K562 (cell line): Measurements from ENCODE around the gene BUB3. TPM values are rescaled to one million over a fixed set of nuclear protein-coding genes. Genes with fewer than 3 reads are reported as not detected.
A peak's percentile ranks its signal among the peaks of the same experiment; 100 is the strongest.

Experiments used
- HDAC3 ChIP-seq: fragments of 450-650 bp; IDR thresholded peaks from 2 replicates; pipeline ENCODE4 v1.6.1; 2018; ENCODE audit warnings: borderline replicate concordance, mild to moderate bottlenecking, moderate library complexity; ENCODE audit not compliant: partially characterized antibody
- HNRNPLL ChIP-seq: fragments of 200-400 bp; formaldehyde crosslinking; IDR thresholded peaks from 2 replicates; pipeline ENCODE4 v1.6.1; 2017; ENCODE audit warnings: low read length, low read depth, mild to moderate bottlenecking; ENCODE audit not compliant: poor library complexity, severe bottlenecking
- PCBP1 ChIP-seq: fragments of 200-400 bp; formaldehyde crosslinking; IDR thresholded peaks from 2 replicates; pipeline ENCODE4 v1.6.1; 2018; ENCODE audit warnings: mild to moderate bottlenecking, low read depth, low read length; ENCODE audit not compliant: poor library complexity, severe bottlenecking
- RBM15 ChIP-seq: fragments of 200-400 bp; formaldehyde crosslinking; IDR thresholded peaks from 2 replicates; pipeline ENCODE4 v1.6.1; 2018; ENCODE audit warnings: mild to moderate bottlenecking, low read length, moderate library complexity; ENCODE audit not compliant: insufficient read depth
- SMAD1 ChIP-seq: fragments of 150-350 bp; IDR thresholded peaks from 2 replicates; pipeline ENCODE4 v1.6.1; 2014; ENCODE audit warnings: low read length, low read depth; ENCODE audit not compliant: partially characterized antibody
- SUPT5H ChIP-seq: fragments of 450-650 bp; IDR thresholded peaks from 2 replicates; pipeline ENCODE4 v1.6.1; 2016
- ZNF121 ChIP-seq: sonication (generic); formaldehyde crosslinking; conservative IDR thresholded peaks from 2 replicates; pipeline ENCODE4 v1.8.0; 2022; ENCODE audit warnings: missing genetic modification reagents
- ZNF197 ChIP-seq: fragments of 200-800 bp; sonication (Bioruptor generic); IDR thresholded peaks from 2 replicates; pipeline ENCODE4 v1.6.1; 2016; ENCODE audit warnings: low read depth, missing genetic modification characterization, missing compliant biosample characterization
- ZNF41 ChIP-seq: fragments of 250-450 bp; sonication (Bioruptor Pico); conservative IDR thresholded peaks from 2 replicates; pipeline ENCODE4 v1.4.0; 2020; ENCODE audit warnings: mild to moderate bottlenecking
- ZNF561 ChIP-seq: fragments of 450-650 bp; formaldehyde crosslinking; conservative IDR thresholded peaks from 2 replicates; pipeline ENCODE4 v1.4.0; 2020; ENCODE audit warnings: mild to moderate bottlenecking, moderate library complexity
- ZNF75A ChIP-seq: fragments of 450-650 bp; formaldehyde crosslinking; IDR thresholded peaks from 2 replicates; pipeline ENCODE4 v1.4.0; 2020; ENCODE audit warnings: mild to moderate bottlenecking
- polyA plus RNA-seq, 8 experiments: library from polyadenylated mRNA; depleted of rRNA in 4 of 8; stranded (reverse) in 5 of 8; unstranded in 3 of 8; fragments of >200 nt; fragmentation: Nextera tagmentation in 2 of 8; fragmentation: Illumina TruSeq in 1 of 8; extraction: Ambion mirVana in 2 of 8; extraction: Trizol in 1 of 8; gene quantifications; 2 replicates each; pipeline versions ENCODE4 v1.2.1 to v1.2.3, GENCODE V29; 2011 to 2014; ENCODE audit warnings: inconsistent platforms in 1 of 8, missing spikeins in 1 of 8
- total RNA-seq, 7 experiments: library from RNA; depleted of rRNA in 6 of 7; stranded (reverse); fragments of >200 nt in 6 of 7; fragmentation: Illumina TruSeq in 2 of 7; extraction: Trizol in 2 of 7; gene quantifications; 2 replicates each; pipeline versions ENCODE4 v1.2.1 to v1.2.3, GENCODE V29; 2011 to 2021; ENCODE audit warnings: low replicate concordance in 1 of 7
- TF ChIP-seq, protein P1 (sequence below), 2 experiments: fragments of 450-650 bp; formaldehyde crosslinking in 1 of 2; IDR thresholded peaks; 2 replicates each; pipeline versions ENCODE4 v1.4.0 to v1.6.1; 2014 to 2020; ENCODE audit warnings: mild to moderate bottlenecking in 2 of 2, borderline replicate concordance in 1 of 2, low read depth in 1 of 2
- TF ChIP-seq, protein P2 (sequence below): fragments of 250-450 bp; sonication (Bioruptor Pico); IDR thresholded peaks from 2 replicates; pipeline ENCODE4 v1.5.0; 2020; ENCODE audit warnings: mild to moderate bottlenecking
- TF ChIP-seq, protein P3 (sequence below): IDR thresholded peaks from 3 replicates; pipeline ENCODE4 v1.6.1; 2011; ENCODE audit warnings: borderline replicate concordance, mild to moderate bottlenecking, moderate library complexity; ENCODE audit not compliant: insufficient read length; ENCODE audit errors: extremely low read depth

BUB3 gene
- total and polyA plus RNA-seq, 9 of the 15 experiments (the other 6 are each of a cell fraction or from before 2014, with no cell fraction given): 167 to 761 (median 225) TPM

DNA sequence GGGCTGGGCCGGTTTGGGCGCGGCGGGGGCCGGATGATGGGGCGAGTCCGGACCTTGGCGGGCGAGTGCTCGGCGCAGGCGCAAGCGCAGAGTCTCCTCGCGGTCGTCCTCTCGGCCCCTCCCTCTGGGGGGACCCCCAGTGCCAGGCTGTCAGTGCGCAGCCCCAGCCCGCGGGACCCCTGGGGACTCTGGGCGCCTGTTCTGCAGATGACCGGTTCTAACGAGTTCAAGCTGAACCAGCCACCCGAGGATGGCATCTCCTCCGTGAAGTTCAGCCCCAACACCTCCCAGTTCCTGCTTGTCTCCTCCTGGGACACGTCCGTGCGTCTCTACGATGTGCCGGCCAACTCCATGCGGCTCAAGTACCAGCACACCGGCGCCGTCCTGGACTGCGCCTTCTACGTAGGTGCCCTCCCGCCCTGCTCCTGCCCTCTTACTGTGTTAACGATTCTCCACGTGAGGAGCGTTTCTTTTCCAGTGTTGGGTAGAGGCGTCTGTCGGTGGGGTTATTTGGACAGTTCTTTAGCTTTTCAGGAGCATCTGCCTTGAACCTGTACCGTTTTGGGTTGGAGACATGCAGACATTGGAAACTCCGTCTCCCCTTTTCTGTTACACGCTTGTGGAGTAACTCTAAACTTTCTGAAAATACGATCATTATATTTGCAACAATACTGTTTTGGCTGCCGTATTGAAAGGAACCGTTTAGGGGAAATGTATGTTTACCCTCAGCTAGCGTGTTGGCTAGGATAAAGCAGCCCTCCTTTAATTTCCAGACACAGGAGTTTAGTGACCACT, 706 bp downstream of the BUB3 start (continued):
- TF ChIP-seq, protein P1, sequence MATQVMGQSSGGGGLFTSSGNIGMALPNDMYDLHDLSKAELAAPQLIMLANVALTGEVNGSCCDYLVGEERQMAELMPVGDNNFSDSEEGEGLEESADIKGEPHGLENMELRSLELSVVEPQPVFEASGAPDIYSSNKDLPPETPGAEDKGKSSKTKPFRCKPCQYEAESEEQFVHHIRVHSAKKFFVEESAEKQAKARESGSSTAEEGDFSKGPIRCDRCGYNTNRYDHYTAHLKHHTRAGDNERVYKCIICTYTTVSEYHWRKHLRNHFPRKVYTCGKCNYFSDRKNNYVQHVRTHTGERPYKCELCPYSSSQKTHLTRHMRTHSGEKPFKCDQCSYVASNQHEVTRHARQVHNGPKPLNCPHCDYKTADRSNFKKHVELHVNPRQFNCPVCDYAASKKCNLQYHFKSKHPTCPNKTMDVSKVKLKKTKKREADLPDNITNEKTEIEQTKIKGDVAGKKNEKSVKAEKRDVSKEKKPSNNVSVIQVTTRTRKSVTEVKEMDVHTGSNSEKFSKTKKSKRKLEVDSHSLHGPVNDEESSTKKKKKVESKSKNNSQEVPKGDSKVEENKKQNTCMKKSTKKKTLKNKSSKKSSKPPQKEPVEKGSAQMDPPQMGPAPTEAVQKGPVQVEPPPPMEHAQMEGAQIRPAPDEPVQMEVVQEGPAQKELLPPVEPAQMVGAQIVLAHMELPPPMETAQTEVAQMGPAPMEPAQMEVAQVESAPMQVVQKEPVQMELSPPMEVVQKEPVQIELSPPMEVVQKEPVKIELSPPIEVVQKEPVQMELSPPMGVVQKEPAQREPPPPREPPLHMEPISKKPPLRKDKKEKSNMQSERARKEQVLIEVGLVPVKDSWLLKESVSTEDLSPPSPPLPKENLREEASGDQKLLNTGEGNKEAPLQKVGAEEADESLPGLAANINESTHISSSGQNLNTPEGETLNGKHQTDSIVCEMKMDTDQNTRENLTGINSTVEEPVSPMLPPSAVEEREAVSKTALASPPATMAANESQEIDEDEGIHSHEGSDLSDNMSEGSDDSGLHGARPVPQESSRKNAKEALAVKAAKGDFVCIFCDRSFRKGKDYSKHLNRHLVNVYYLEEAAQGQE (IDR thresholded peaks at IDR 0.05; ENCODE audit: borderline replicate concordance): peak; percentile 39
- TF ChIP-seq, protein P1 (CRISPR knock-in tag; IDR thresholded peaks at IDR 0.05; ENCODE audit: low read depth): no peak
- TF ChIP-seq SUPT5H: no peak
- no peak for TF ChIP-seq RBM15
- TF ChIP-seq, protein P2, sequence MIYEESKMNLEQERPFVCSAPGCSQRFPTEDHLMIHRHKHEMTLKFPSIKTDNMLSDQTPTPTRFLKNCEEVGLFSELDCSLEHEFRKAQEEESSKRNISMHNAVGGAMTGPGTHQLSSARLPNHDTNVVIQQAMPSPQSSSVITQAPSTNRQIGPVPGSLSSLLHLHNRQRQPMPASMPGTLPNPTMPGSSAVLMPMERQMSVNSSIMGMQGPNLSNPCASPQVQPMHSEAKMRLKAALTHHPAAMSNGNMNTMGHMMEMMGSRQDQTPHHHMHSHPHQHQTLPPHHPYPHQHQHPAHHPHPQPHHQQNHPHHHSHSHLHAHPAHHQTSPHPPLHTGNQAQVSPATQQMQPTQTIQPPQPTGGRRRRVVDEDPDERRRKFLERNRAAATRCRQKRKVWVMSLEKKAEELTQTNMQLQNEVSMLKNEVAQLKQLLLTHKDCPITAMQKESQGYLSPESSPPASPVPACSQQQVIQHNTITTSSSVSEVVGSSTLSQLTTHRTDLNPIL (CRISPR knock-in tag): no peak
- TF ChIP-seq HNRNPLL: peak; percentile 99
- peak; percentile 18 for TF ChIP-seq HDAC3
- TF ChIP-seq ZNF75A: no peak
- TF ChIP-seq SMAD1: no peak
- TF ChIP-seq, protein P3, sequence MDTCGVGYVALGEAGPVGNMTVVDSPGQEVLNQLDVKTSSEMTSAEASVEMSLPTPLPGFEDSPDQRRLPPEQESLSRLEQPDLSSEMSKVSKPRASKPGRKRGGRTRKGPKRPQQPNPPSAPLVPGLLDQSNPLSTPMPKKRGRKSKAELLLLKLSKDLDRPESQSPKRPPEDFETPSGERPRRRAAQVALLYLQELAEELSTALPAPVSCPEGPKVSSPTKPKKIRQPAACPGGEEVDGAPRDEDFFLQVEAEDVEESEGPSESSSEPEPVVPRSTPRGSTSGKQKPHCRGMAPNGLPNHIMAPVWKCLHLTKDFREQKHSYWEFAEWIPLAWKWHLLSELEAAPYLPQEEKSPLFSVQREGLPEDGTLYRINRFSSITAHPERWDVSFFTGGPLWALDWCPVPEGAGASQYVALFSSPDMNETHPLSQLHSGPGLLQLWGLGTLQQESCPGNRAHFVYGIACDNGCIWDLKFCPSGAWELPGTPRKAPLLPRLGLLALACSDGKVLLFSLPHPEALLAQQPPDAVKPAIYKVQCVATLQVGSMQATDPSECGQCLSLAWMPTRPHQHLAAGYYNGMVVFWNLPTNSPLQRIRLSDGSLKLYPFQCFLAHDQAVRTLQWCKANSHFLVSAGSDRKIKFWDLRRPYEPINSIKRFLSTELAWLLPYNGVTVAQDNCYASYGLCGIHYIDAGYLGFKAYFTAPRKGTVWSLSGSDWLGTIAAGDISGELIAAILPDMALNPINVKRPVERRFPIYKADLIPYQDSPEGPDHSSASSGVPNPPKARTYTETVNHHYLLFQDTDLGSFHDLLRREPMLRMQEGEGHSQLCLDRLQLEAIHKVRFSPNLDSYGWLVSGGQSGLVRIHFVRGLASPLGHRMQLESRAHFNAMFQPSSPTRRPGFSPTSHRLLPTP: no peak
- TF ChIP-seq ZNF197 (CRISPR knock-in tag): no peak
- no peak for TF ChIP-seq ZNF41 (CRISPR knock-in tag)
- TF ChIP-seq PCBP1: no peak
- no peak for TF ChIP-seq ZNF121 (CRISPR knock-in tag)
- no peak for TF ChIP-seq ZNF561
